Tibial nerve (tissue), 4 donors: ENCODE results near the gene PTPRD.

ENCODE experiments used
- EP300 ChIP-seq, 2 donors: sonication (generic); formaldehyde crosslinking; IDR thresholded peaks; one replicate each; pipeline ENCODE4 v1.6.1; 2017; ENCODE audit warnings: antibody characterized with exemption in 2 of 2, mild to moderate bottlenecking in 1 of 2
- POLR2A ChIP-seq, 2 donors: fragments of 450-650 bp; IDR thresholded peaks; one replicate each; pipeline ENCODE4 v1.6.1; 2017; ENCODE audit warnings: antibody characterized with exemption in 2 of 2, mild to moderate bottlenecking in 2 of 2, moderate library complexity in 2 of 2
- TF ChIP-seq, protein P1 (sequence below), 5 experiments: fragments of 200-600 bp in 3 of 5; fragments of 450-650 bp in 2 of 5; sonication (generic) in 3 of 5; IDR thresholded peaks; one replicate each; pipeline ENCODE4 v1.5.1; 2016 to 2019; ENCODE audit warnings: antibody characterized with exemption in 5 of 5, mild to moderate bottlenecking in 3 of 5, moderate library complexity in 2 of 5

DNA sequence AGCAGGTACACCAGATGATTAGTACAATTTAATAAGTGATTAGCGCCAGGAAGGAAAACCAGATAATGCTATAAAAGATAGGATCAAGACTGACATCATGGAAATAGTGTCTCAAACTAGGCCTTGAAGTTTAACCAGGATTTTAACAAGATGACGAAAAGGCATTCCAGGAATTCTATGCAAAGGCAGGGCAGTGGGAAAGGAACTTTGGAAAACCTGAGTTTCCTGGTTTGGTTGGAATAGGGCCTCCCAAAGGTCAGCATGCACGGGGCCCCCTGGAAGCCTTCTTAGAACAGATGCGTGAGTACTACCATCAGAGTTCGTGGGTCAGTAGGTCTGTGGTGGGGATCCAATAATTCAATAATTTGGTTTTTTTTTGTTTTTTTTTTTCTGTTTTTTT lies 1878.0 kb downstream of the PTPRD start:
- TF ChIP-seq, protein P1, sequence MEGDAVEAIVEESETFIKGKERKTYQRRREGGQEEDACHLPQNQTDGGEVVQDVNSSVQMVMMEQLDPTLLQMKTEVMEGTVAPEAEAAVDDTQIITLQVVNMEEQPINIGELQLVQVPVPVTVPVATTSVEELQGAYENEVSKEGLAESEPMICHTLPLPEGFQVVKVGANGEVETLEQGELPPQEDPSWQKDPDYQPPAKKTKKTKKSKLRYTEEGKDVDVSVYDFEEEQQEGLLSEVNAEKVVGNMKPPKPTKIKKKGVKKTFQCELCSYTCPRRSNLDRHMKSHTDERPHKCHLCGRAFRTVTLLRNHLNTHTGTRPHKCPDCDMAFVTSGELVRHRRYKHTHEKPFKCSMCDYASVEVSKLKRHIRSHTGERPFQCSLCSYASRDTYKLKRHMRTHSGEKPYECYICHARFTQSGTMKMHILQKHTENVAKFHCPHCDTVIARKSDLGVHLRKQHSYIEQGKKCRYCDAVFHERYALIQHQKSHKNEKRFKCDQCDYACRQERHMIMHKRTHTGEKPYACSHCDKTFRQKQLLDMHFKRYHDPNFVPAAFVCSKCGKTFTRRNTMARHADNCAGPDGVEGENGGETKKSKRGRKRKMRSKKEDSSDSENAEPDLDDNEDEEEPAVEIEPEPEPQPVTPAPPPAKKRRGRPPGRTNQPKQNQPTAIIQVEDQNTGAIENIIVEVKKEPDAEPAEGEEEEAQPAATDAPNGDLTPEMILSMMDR (IDR thresholded peaks at IDR 0.05) = no peak
- TF ChIP-seq POLR2A (IDR thresholded peaks at IDR 0.05) (no peak), EP300 (IDR thresholded peaks at IDR 0.05) (peak in 1 of 2 donors; percentile 21)
